ENCODE results near the gene GOLGA2. TPM values are rescaled to one million over a fixed set of nuclear protein-coding genes. Genes with fewer than 3 reads are reported as not detected.

The GOLGA2 gene
- total RNA-seq, 1 experiment from 2014 or later = 51.0 TPM

GRCh38 chr9:128271512-128271911 lies 4.3 kb downstream of the GOLGA2 start:
- Histone ChIP-seq H4K8ac (replicated peaks; ENCODE audit: insufficient read length, low read depth, low read length) (no peak overlapping the region), H3K9ac (ENCODE audit: extremely low read depth, insufficient read length, low read length) (no peak overlapping the region), H3K27ac (ENCODE audit: insufficient read length, low read depth, low read length) (no peak overlapping the region)

More at GRCh38 chr9:128271512-128271911, 4.3 kb downstream of the GOLGA2 start:
- H3K4ac ChIP-seq (ENCODE audit: low read depth, low read length) = no peak overlapping the region
- no peaks in the 10 kb centered on the region for H3K27me3 ChIP-seq (ENCODE audit: insufficient read depth, low read length)
- no peak overlapping the region for H4K91ac ChIP-seq (ENCODE audit: insufficient read length, low read depth, low read length)
- no peak overlapping the region for H2BK5ac ChIP-seq (ENCODE audit: insufficient read length, low read length)
- H2BK120ac ChIP-seq (ENCODE audit: low read depth, low read length, poor library complexity, severe bottlenecking) = no peak overlapping the region
- H3K14ac ChIP-seq (ENCODE audit: insufficient read depth, low read length) = no peak overlapping the region
- no peaks in the 10 kb centered on the region for H3K79me1 ChIP-seq (ENCODE audit: insufficient read depth, low read depth, low read length, poor library complexity, severe bottlenecking)
- H3K4me1 Mint-ChIP-seq = peaks cover 4 to 5% of the 10 kb centered on the region in 2 experiments
- H4K20me1 ChIP-seq (ENCODE audit: control insufficient read depth, insufficient read depth, insufficient read length) = no peaks in the 10 kb centered on the region
- H3K56ac ChIP-seq (ENCODE audit: insufficient read length, low read depth, low read length) = no peak overlapping the region
- no CpG with 5 or more reads among the region's 5 CpGs for WGBS (ENCODE audit: extremely low coverage, insufficient read length, low lambda C conversion rate)
- H2BK20ac ChIP-seq (ENCODE audit: low read depth, low read length, poor library complexity, severe bottlenecking) = no peak overlapping the region
- H3K4me2 ChIP-seq (ENCODE audit: insufficient read depth, insufficient read length, low read length) = no peak overlapping the region
- no peak for TF ChIP-seq CTCF (conservative IDR thresholded peaks at IDR 0.05)
- H3K27ac Mint-ChIP-seq = no peak overlapping the region
- peaks cover 7 to 40% (median 27%) of the 10 kb centered on the region in 3 experiments; a peak in 6 of 7 replicates for H3K36me3 Mint-ChIP-seq (ENCODE audit: insufficient read depth in 1 of 3, low read depth in 3 of 3)
- H2AK5ac ChIP-seq (ENCODE audit: insufficient read length, low read length) = no peak overlapping the region
- DNase-seq = no peak
- H3K18ac ChIP-seq (ENCODE audit: insufficient read length, low read depth, low read length) = no peak overlapping the region
- no peak overlapping the region for H2BK12ac ChIP-seq (ENCODE audit: insufficient read length, low read depth, low read length)
- no peaks in the 10 kb centered on the region for H3K9me3 ChIP-seq (ENCODE audit: control insufficient read depth, low read depth, low read length)
- H3K79me2 ChIP-seq (ENCODE audit: insufficient read depth, low read length) = no peaks in the 10 kb centered on the region
- no peaks in the 10 kb centered on the region; the same call in 1 of the 2 replicates for H3K27me3 Mint-ChIP-seq (ENCODE audit: low read depth)
- peaks cover 0 to 4% of the 10 kb centered on the region in 2 experiments; a peak in 1 of 5 replicates for H3K9me3 Mint-ChIP-seq
- H3K23me2 ChIP-seq (ENCODE audit: insufficient read length, low read depth, low read length, poor library complexity, severe bottlenecking) = peaks cover 9% of the 10 kb centered on the region
- H3T11ph ChIP-seq (ENCODE audit: low read length) = no peak overlapping the region
- no peak overlapping the region for H3K23ac ChIP-seq (ENCODE audit: insufficient read length, low read depth, low read length)
- H3K4me3 Mint-ChIP-seq = no peak overlapping the region
- no peak overlapping the region for H4K5ac ChIP-seq (ENCODE audit: insufficient read length, low read depth, low read length)
- no peaks in the 10 kb centered on the region; the same call in 1 of the 2 replicates for H3K4me1 ChIP-seq (ENCODE audit: insufficient read depth, low read length)
- H2BK15ac ChIP-seq (ENCODE audit: low read depth, low read length) = no peak overlapping the region
- H2AFZ ChIP-seq (ENCODE audit: low read length) = no peak overlapping the region
